ENCODE measurements around the gene PHLDB1.

Gene PHLDB1

DNA sequence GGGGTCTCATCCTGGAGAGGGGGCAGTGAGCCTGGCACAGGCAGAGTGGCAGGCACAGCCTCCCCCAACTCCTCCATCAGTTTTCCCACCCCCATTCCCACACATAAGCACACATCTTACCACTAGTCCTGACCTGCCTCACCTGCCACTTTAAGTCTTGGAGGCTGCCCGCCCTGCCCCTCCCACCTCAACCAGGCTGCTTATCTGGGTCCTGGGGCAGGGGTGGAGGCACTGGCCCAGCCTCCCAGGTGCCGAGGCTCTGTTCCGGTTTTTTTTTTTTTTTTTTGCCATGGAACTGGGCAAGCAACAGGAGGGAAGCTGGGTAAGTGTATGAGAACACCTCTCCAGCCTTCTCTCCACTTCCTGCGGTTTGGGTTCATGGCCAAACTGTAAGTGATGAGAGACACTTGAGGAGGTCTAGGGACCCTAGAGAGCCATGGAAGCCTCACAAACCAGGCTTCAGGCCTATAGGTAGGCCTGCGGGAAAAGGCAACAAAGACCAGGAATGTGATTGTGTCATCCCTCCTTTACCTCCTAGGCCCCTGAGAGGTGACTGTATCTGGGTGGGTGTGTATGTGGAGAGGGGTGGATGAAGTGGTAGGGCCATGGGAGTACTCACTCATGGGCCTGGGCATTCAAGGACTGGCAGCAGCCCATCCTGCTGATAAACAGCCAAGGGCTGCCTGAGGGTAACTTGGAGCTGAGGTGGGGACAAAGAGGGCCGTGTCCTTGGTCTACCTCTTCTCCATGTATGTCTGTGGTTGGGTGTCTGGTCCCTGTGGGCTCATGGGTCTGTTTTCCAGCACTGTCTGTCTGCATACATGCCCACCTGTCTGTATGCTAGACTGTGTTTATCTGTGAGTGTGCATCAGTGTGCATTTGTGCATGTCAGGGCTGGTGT, 22.6 kb downstream of the PHLDB1 start:
- no peak for TF ChIP-seq Cebpa-rat (IDR thresholded peaks at IDR 0.05)
- no peak overlapping the region for H3K9ac ChIP-seq
- peak overlapping the region in 5 of 11 experiments; percentile 12 to 48 (median 40); a peak in 8 of 22 replicates for H3K4me2 ChIP-seq
- H3K27me3 ChIP-seq: no peaks in the 10 kb centered on the region; a peak in 2 of 22 replicates
- H3K27ac ChIP-seq: no peak overlapping the region
- peaks cover 0 to 65% (median 32%) of the 10 kb centered on the region in 11 experiments; a peak in 15 of 22 replicates for H3K36me3 ChIP-seq
- no peaks in the 10 kb centered on the region for H3K9me3 ChIP-seq (replicated peaks in 1 of 11)
- no peak overlapping the region for H3K4me3 ChIP-seq
- H4K20me1 ChIP-seq: peaks cover 0 to 46% (median 0%) of the 10 kb centered on the region in 11 experiments; a peak in 6 of 22 replicates
- H3K4me1 ChIP-seq: peaks cover 12 to 40% (median 23%) of the 10 kb centered on the region in 10 experiments; a peak in 19 of 20 replicates

GRCh38 chr11:118631142-118631909, 23.9 kb downstream of the PHLDB1 start:
- peaks cover 0 to 65% (median 18%) of the 10 kb centered on the region in 11 experiments; a peak in 14 of 22 replicates for H3K36me3 ChIP-seq
- no peak overlapping the region for H3K4me3 ChIP-seq
- H4K20me1 ChIP-seq: peaks cover 0 to 49% (median 0%) of the 10 kb centered on the region in 11 experiments; a peak in 6 of 22 replicates
- peak overlapping the region in 5 of 11 experiments; percentile 11 to 48 (median 26); a peak in 4 of 22 replicates for H3K4me2 ChIP-seq
- peak overlapping the region in 1 of 11 experiments; percentile 28; a peak in 1 of 22 replicates for H3K9ac ChIP-seq
- H3K27me3 ChIP-seq: no peaks in the 10 kb centered on the region; a peak in 2 of 22 replicates
- peaks cover 14 to 30% (median 24%) of the 10 kb centered on the region in 10 experiments; a peak in 19 of 20 replicates for H3K4me1 ChIP-seq
- no peak overlapping the region for H3K27ac ChIP-seq
- H3K9me3 ChIP-seq (replicated peaks in 1 of 11): no peaks in the 10 kb centered on the region
- TF ChIP-seq Cebpa-rat (IDR thresholded peaks at IDR 0.05): no peak

DNA sequence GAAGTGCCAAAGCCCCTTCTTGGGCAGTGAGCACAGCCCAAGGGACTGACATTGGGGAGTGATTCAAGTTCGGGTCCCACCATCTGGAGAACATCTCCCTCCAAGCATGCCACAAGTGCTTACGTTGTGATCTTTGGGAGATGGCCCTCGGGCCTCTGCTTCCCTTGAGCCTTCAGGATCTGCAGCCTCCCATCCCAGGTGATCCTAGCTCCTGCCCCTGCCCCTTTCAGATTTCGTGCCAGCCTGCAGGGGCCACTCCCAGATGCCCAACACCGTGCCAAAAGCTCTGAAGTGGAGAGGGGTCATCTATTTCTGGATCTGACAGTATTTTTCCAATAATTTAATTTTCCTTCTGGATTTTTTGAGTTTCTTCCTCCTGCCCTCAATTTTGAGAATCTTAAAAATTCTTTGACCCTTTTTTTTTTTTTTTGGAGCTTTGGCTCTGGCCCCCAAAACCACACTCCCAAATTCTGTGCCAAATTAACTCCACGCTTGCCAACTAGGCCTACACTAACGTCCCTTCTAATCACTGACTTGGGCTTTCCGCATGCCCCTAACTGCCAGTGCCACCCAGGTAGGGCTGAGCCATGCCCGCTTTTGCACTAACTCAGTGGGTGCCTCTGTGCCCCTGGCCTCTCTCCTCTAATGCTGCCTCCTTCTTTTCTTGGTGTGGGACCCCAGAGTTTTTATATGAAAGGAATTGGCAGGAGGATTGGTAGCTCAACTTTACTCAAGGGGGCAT, 25.3 kb downstream of the PHLDB1 start:
- no peak for TF ChIP-seq Cebpa-rat (IDR thresholded peaks at IDR 0.05)
- Histone ChIP-seq H3K36me3 (peaks cover 0 to 65% (median 12%) of the 10 kb centered on the region in 11 experiments; a peak in 13 of 22 replicates), H3K27ac (no peak overlapping the region), H3K4me1 (peaks cover 14 to 30% (median 24%) of the 10 kb centered on the region in 10 experiments; a peak in 19 of 20 replicates), H4K20me1 (peaks cover 0 to 47% (median 0%) of the 10 kb centered on the region in 11 experiments; a peak in 5 of 22 replicates), H3K27me3 (no peaks in the 10 kb centered on the region; a peak in 2 of 22 replicates), H3K4me2 (peak overlapping the region in 3 of 11 experiments; percentile 40 to 65 (median 44); a peak in 3 of 22 replicates), H3K9me3 (replicated peaks in 1 of 11) (no peaks in the 10 kb centered on the region), H3K9ac (no peak overlapping the region), H3K4me3 (no peak overlapping the region)

DNA sequence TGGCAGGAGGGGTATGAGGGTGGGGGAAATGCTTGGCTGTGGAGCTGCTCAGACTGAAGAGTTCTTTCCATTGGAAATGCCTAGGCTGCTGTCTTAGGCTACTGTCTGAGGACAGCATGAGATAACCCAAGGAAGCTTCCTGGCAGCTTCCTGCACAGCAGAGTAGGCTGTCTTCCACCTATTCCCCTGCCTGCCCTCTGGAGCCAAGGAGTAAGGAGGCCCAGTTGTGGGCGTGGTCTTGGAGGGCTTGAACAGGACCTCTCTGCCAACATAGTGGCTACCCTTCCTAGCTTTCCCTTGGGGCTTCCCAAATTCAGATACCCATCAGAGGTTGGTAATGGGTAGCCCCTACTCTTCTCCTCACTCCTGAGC, 25.9 kb downstream of the PHLDB1 start:
- Histone ChIP-seq H3K4me1 (peaks cover 14 to 30% (median 24%) of the 10 kb centered on the region in 10 experiments; a peak in 19 of 20 replicates), H3K9ac (no peak overlapping the region), H4K20me1 (peaks cover 0 to 41% (median 0%) of the 10 kb centered on the region in 11 experiments; a peak in 5 of 22 replicates), H3K4me2 (peak overlapping the region in 9 of 11 experiments; percentile 35 to 74 (median 54); a peak in 10 of 22 replicates), H3K27me3 (no peaks in the 10 kb centered on the region; a peak in 2 of 22 replicates), H3K36me3 (peaks cover 0 to 63% (median 6%) of the 10 kb centered on the region in 11 experiments; a peak in 12 of 22 replicates), H3K9me3 (replicated peaks in 1 of 11) (no peaks in the 10 kb centered on the region), H3K4me3 (no peak overlapping the region), H3K27ac (no peak overlapping the region)
- TF ChIP-seq Cebpa-rat (IDR thresholded peaks at IDR 0.05): no peak

DNA sequence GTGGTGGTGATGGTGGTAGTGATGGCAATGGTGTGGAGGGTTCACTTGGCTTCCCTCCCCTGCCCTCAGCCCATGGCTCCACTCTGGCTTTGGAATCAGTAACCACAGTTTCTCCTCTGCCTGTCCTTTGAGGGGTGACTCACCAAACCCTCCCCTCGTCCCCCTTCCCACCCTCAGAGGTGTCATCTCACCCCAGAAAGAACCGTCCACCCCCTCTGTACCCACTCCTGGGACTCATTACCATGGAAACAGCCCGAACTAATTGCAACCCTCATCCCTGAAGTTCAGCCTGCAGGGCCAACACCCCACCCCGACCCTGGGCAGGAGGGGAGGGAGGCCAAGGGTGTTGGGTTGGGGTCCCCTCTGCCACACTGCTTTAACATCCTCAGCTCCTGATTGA, 26.6 kb downstream of the PHLDB1 start:
- H3K9ac ChIP-seq: no peak overlapping the region
- peaks cover 0 to 63% (median 0%) of the 10 kb centered on the region in 11 experiments; a peak in 7 of 22 replicates for H3K36me3 ChIP-seq
- TF ChIP-seq Cebpa-rat (IDR thresholded peaks at IDR 0.05): no peak
- no peak overlapping the region for H3K27ac ChIP-seq
- H3K4me2 ChIP-seq: peak overlapping the region; percentile 35 to 74 (median 55); a peak in 20 of 22 replicates
- H3K9me3 ChIP-seq (replicated peaks in 1 of 11): no peaks in the 10 kb centered on the region
- H4K20me1 ChIP-seq: peaks cover 0 to 37% (median 0%) of the 10 kb centered on the region in 11 experiments; a peak in 4 of 22 replicates
- H3K4me1 ChIP-seq: peaks cover 14 to 30% (median 24%) of the 10 kb centered on the region in 10 experiments; a peak in 19 of 20 replicates
- H3K27me3 ChIP-seq: no peaks in the 10 kb centered on the region; a peak in 2 of 22 replicates
- no peak overlapping the region for H3K4me3 ChIP-seq

DNA sequence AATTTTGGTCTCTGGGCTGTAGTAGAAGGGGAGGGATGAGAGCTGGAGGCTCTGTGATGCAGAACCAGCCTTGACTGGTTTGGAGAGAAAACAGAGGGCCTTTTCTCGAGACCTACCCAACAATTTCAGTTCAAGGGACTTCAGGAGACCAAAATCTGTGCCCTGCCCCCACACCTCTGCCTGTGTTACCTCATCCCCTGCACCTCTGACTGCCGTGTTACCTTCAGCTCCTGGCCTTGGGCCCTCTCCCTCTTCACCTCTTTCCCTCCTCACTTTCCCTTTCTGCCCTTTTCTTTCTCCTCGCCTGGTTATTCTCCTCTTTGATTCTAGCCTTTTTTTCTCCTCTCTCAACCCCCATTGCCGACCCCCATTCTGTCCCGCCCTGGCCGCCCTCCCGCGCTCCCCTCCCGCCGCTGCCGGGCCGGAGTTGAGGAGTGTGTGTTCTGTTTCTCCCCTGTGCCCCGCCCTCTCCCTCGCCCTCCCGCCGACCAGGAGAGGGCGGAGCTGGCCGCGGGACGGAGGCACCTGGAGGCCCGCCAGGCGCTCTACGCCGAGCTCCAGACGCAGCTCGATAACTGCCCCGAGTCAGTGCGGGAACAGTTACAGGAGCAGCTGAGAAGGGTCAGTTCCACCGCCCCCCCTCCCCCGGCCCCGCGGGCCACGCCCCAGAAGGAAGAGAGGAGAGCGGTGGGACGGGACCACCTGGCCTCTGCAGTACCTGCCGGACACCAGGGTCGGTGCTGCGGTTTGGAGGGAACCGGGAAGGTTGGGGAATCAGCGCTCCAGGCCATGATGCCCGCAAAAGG, 27.2 kb downstream of the PHLDB1 start:
- Histone ChIP-seq H3K4me3 (0 out of 20 replicates have a peak overlapping the region, but pooled peaks of 1 of the 10 experiments have one; percentile 11), H3K9ac (peak overlapping the region in 2 of 11 experiments; percentile 29 to 50; a peak in 3 of 22 replicates), H4K20me1 (peaks cover 0 to 30% (median 0%) of the 10 kb centered on the region in 11 experiments; a peak in 4 of 22 replicates), H3K4me2 (peak overlapping the region; percentile 40 to 74 (median 55)), H3K9me3 (replicated peaks in 1 of 11) (no peaks in the 10 kb centered on the region), H3K27me3 (no peaks in the 10 kb centered on the region; a peak in 2 of 22 replicates), H3K36me3 (peaks cover 0 to 61% (median 0%) of the 10 kb centered on the region in 11 experiments; a peak in 7 of 22 replicates), H3K4me1 (peaks cover 14 to 30% (median 24%) of the 10 kb centered on the region in 10 experiments; a peak in 19 of 20 replicates), H3K27ac (no peak overlapping the region)
- TF ChIP-seq Cebpa-rat (IDR thresholded peaks at IDR 0.05): no peak

- H3K4me2 ChIP-seq: peak overlapping the region in 8 of 11 experiments; percentile 51 to 74 (median 56); a peak in 9 of 22 replicates
- peaks cover 0 to 27% (median 0%) of the 10 kb centered on the region in 11 experiments; a peak in 4 of 22 replicates for H4K20me1 ChIP-seq
- no peak overlapping the region for H3K27ac ChIP-seq
- H3K9me3 ChIP-seq (replicated peaks in 1 of 11): no peaks in the 10 kb centered on the region
- H3K36me3 ChIP-seq: peaks cover 0 to 65% (median 0%) of the 10 kb centered on the region in 11 experiments; a peak in 7 of 22 replicates
- H3K27me3 ChIP-seq: no peaks in the 10 kb centered on the region; a peak in 2 of 22 replicates
- no peak overlapping the region for H3K9ac ChIP-seq
- 0 out of 20 replicates have a peak overlapping the region, but pooled peaks of 1 of the 10 experiments have one; percentile 11 for H3K4me3 ChIP-seq
- peaks cover 14 to 28% (median 23%) of the 10 kb centered on the region in 10 experiments; a peak in 19 of 20 replicates for H3K4me1 ChIP-seq
- no peak for TF ChIP-seq Cebpa-rat (IDR thresholded peaks at IDR 0.05)
These were observed 27.8 kb downstream of the PHLDB1 start for GRCh38 chr11:118635237-118635591.
